GM12864 (cell line): Measurements from ENCODE around the gene FOXP4.

Experiments
- DNase-seq: peaks from one replicate; pipeline ENCODE4 v3.0.0-alpha.2; 2011; ENCODE audit warnings: low read depth
- H3K4me3 ChIP-seq: 2 replicates; pipeline ENCODE4 v1.5.1; 2011; ENCODE audit warnings: mild to moderate bottlenecking, low read depth, low read length, control low read depth
- TF ChIP-seq, protein P1 (sequence below): IDR thresholded peaks from 2 replicates; pipeline ENCODE4 v1.5.1; 2011; ENCODE audit warnings: low read depth, mild to moderate bottlenecking, moderate library complexity, low read length, control low read depth, inconsistent platforms; ENCODE audit errors: missing control alignments

The FOXP4 gene

DNA sequence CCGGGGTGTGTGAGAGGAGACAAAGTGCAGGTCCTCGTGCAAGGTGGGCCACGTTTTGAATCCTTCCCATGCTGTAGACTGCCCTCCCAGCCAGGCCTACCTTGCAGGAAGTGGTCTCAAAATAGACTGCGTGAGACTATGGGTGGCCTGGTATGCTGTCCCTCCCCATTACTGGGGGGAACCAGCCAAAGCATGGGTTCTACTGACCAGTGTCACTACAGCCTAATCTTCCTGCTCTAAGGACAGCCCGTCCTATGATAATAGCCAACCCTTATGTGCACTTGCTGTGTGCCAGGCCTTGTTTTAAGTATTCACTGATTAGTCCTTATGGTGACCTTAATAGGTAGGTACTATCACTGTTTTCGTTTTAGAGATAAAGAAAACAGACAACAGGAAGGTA, 38.0 kb downstream of the FOXP4 start:
- no peak overlapping the region for H3K4me3 ChIP-seq
- no peak for DNase-seq
- TF ChIP-seq, protein P1, sequence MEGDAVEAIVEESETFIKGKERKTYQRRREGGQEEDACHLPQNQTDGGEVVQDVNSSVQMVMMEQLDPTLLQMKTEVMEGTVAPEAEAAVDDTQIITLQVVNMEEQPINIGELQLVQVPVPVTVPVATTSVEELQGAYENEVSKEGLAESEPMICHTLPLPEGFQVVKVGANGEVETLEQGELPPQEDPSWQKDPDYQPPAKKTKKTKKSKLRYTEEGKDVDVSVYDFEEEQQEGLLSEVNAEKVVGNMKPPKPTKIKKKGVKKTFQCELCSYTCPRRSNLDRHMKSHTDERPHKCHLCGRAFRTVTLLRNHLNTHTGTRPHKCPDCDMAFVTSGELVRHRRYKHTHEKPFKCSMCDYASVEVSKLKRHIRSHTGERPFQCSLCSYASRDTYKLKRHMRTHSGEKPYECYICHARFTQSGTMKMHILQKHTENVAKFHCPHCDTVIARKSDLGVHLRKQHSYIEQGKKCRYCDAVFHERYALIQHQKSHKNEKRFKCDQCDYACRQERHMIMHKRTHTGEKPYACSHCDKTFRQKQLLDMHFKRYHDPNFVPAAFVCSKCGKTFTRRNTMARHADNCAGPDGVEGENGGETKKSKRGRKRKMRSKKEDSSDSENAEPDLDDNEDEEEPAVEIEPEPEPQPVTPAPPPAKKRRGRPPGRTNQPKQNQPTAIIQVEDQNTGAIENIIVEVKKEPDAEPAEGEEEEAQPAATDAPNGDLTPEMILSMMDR = no peak

DNA sequence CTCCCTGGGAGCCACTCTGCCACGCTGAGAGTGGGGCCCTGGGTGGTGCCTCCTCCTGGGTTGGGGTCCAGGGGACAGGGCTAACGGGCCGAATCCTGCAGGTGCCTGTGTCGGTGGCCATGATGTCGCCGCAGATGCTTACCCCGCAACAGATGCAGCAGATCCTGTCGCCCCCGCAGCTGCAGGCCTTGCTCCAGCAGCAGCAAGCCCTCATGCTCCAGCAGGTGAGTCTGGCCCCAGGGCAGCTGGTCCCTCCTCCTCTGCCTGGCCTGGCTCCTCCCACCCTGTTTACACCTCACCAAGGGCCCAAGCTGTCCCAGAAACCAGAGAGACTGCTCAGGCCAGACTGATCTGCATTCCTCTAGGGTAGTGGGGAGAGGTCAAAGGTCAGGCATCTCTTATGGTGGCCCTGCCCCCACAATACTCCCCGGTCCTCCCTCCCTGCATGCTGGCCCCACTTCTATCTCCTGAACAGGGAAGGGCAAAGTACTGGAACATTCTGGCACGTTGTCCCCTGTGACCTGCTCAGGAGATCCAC, 38.6 kb downstream of the FOXP4 start:
- TF ChIP-seq, protein P1 = no peak
- H3K4me3 ChIP-seq = no peak overlapping the region
- DNase-seq = no peak

DNA sequence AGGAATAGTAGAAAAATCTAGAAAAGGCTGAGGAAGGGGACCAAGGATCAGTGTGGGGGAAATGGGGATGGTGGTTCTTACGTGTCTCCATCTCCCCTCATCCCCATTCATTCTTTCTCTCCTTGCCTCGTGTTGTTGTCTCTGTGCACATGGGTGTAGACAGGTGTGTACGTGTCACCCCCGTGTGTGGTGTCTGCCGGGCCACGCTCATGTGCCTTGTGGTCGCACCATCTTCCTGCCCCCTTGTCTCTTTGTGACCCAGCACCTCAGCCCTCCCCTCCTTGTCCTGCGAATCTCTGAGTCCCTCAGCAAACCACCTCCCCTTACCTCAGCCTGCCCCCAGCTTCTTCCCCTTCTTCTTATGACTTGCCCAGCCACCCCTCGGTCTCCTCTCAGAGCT, 39.4 kb downstream of the FOXP4 start:
- TF ChIP-seq, protein P1 = no peak
- H3K4me3 ChIP-seq = no peak overlapping the region
- no peak for DNase-seq

DNA sequence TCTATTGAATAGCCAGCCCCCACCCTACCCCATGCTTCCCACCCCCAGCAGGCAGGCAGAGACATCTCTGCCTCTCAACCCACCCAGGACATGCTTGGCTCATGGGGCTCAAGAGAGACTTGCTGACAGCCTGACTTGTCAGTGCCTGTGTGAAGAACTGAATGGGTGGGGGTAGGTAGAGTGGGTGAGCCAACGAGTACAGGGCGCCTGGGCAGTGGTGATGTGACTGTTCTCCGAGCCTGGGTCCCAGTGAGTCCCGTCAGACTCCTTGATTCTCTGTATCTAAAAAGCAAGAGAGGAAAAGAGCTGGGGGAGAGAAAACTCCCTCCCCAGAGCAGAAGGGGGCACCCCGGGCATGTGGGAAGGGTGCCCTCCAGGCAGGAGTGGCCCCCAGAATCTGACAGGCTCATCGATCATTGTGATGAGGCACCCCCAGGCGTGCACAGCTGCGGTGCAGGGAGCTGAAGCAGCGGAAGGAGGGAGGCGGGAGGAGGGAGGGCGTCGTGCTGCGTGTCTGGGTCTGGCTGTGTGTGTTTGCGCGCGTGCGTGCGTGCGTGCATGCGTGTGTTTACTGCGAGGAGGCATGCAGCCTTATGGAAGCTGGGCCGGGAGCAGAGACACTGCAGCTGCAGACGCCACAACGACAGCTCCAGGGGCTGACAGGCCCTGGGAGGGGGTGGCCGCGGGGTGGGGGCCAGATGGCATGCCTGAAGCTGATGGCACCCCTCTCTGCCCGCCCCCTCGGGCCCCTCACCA, 40.2 kb downstream of the FOXP4 start:
- DNase-seq = no peak
- no peak overlapping the region for H3K4me3 ChIP-seq
- TF ChIP-seq, protein P1 = no peak

DNA sequence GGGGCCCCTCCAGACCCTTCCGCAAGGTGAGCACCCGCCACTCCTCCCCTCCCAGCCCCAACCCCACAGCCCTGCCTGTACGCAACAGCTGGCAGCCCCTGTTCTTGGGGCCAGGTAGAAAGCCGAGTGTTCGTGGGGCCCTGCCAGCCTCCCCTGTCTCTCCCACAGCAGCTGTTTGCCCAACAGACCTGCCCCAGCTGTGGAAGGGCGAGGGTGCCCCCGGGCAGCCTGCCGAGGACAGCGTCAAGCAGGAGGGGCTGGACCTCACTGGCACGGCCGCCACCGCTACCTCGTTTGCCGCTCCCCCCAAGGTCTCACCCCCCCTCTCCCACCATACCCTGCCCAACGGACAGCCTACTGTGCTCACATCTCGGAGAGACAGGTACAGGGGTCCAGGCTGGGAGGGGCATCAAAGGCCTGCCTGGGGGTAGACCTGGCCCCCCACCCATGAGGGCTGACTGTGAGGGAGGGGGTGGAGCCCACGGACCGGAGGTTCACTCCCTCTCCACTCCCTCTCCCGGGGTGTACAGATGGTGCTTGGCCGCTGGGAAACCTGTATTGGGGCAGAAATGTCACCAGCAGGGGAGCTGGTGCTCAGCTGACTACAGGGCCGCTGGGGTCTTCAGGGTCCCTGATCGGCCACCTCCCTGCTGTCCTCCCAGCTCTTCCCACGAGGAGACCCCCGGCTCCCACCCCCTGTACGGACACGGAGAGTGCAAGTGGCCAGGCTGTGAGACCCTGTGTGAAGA, 41.1 kb downstream of the FOXP4 start:
- no peak for DNase-seq
- TF ChIP-seq, protein P1 = no peak
- no peak overlapping the region for H3K4me3 ChIP-seq

DNA sequence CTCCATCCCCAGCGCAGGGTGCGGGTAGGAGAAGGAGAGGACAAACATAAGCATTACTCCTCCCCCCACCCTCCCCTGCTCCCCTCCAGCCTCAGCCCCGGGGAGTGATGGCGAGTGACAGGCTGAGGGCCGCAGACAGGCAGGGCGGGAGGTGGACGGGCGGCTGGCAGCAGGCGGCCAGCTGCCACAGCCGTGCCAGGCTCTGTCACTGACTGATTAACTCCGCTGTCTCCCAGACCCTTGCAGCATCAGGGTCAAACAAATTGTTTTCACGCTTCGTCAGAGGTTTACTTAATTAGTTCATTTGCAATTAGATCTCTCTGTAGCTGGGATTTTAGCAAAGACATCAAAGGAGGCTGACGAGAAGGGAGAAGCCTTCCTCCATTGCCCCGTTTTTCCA, 41.9 kb downstream of the FOXP4 start:
- no peak overlapping the region for H3K4me3 ChIP-seq
- TF ChIP-seq, protein P1 = no peak
- DNase-seq = no peak

DNA sequence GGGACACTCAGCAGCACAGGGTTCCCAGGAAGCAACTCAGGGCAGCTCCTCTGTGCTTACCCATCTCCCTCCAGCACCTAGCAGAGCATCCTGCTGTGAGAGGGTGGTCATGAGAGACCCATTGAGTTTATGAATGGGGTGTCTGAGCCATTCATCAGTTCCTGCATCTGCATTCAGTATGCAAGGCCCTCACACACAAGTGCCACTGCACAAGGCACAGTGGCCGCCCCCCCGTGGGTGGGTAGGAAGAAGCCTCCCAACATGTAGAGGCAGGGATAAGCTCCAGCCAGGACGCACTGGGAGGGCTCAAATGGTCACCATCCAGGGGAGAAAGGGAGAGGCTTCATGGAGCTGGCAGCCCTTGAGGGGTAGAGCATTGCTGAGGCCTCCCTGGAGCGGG, 43.0 kb downstream of the FOXP4 start:
- DNase-seq = no peak
- H3K4me3 ChIP-seq = no peak overlapping the region
- TF ChIP-seq, protein P1 = no peak
